GM12864 (cell line): ENCODE results near the gene ARNT2.

Source experiments
- DNase-seq: peaks from one replicate; pipeline ENCODE4 v3.0.0-alpha.2; 2011; ENCODE audit warnings: low read depth
- H3K4me3 ChIP-seq: 2 replicates; pipeline ENCODE4 v1.5.1; 2011; ENCODE audit warnings: mild to moderate bottlenecking, low read depth, low read length, control low read depth
- CTCF ChIP-seq: IDR thresholded peaks from 2 replicates; pipeline ENCODE4 v1.5.1; 2011; ENCODE audit warnings: low read depth, mild to moderate bottlenecking, moderate library complexity, low read length, control low read depth, inconsistent platforms; ENCODE audit errors: missing control alignments

The ARNT2 gene

GRCh38 chr15:80395616-80396015 lies 8.6 kb upstream of the ARNT2 start:
- no peak for TF ChIP-seq CTCF
- H3K4me3 ChIP-seq = no peak overlapping the region
- no peak for DNase-seq

GRCh38 chr15:80396096-80396495 lies 8.1 kb upstream of the ARNT2 start:
- no peak for TF ChIP-seq CTCF
- no peak overlapping the region for H3K4me3 ChIP-seq
- no peak for DNase-seq

GRCh38 chr15:80399508-80399907 lies 4.7 kb upstream of the ARNT2 start:
- no peak for TF ChIP-seq CTCF
- H3K4me3 ChIP-seq = no peak overlapping the region
- no peak for DNase-seq

GRCh38 chr15:80401456-80401855 lies 2.7 kb upstream of the ARNT2 start:
- H3K4me3 ChIP-seq = no peak overlapping the region
- no peak for DNase-seq
- no peak for TF ChIP-seq CTCF

- no peak for DNase-seq
- TF ChIP-seq CTCF = no peak
- H3K4me3 ChIP-seq = no peak overlapping the region
These were observed 1.8 kb upstream of the ARNT2 start for GRCh38 chr15:80402339-80402738.

- no peak for TF ChIP-seq CTCF
- H3K4me3 ChIP-seq = no peak overlapping the region
- no peak for DNase-seq
These were observed 498 bp upstream of the ARNT2 start for GRCh38 chr15:80403712-80404056.

- TF ChIP-seq CTCF = no peak
- no peak overlapping the region; the same call in none of the 2 replicates for H3K4me3 ChIP-seq
- no peak for DNase-seq
These were observed 775 bp downstream of the ARNT2 start for GRCh38 chr15:80404761-80405553.
